GM11168 (cell line): Measurements from ENCODE around the gene ZSWIM3.

Experiments
- in situ Hi-C: fragments of 300-500 bp; cut with MboI; formaldehyde crosslinking; loops from one replicate; pipeline ENCODE4 v1.12.0; 2022; ENCODE audit warnings: low sequenced_read_pairs; ENCODE audit not compliant: unreplicated experiment

Gene ZSWIM3

GRCh38 chr20:45907219-45907948 lies 50.0 kb downstream of the ZSWIM3 start:
- in situ Hi-C loops, result no loop called here

GRCh38 chr20:45908084-45908483 lies 50.7 kb downstream of the ZSWIM3 start:
- in situ Hi-C loops, result no loop called here

- in situ Hi-C loops, result no loop called here
Observed at GRCh38 chr20:45909336-45909808, 52.0 kb downstream of the ZSWIM3 start.

- in situ Hi-C loops, result no loop called here
Observed at GRCh38 chr20:45909817-45910669, 52.6 kb downstream of the ZSWIM3 start.

GRCh38 chr20:45910670-45911485 lies 53.5 kb downstream of the ZSWIM3 start:
- in situ Hi-C loops, result no loop called here

GRCh38 chr20:45911486-45912343 lies 54.3 kb downstream of the ZSWIM3 start, which contains the start of gene PLTP:
PLTP (minus strand) TSS chr20:45912155; CDS start chr20:45911452, 703 bp downstream.
- in situ Hi-C loops, result no loop called here

GRCh38 chr20:45912344-45912682 lies 54.9 kb downstream of the ZSWIM3 start:
- in situ Hi-C loops, result no loop called here

- in situ Hi-C loops, result no loop called here
Observed at GRCh38 chr20:45913116-45913515, 55.7 kb downstream of the ZSWIM3 start.

GRCh38 chr20:45917790-45918141 lies 60.4 kb downstream of the ZSWIM3 start:
- in situ Hi-C loops, result no loop called here

- in situ Hi-C loops, result no loop called here
Observed at GRCh38 chr20:45918182-45918737, 60.8 kb downstream of the ZSWIM3 start.

- in situ Hi-C loops, result no loop called here
Observed at GRCh38 chr20:45918779-45919537, 61.5 kb downstream of the ZSWIM3 start.

GRCh38 chr20:45919542-45920399 lies 62.4 kb downstream of the ZSWIM3 start:
- in situ Hi-C loops, result no loop called here

GRCh38 chr20:45920462-45921336 lies 63.3 kb downstream of the ZSWIM3 start:
- in situ Hi-C loops, result no loop called here

GRCh38 chr20:45921337-45922189 lies 64.1 kb downstream of the ZSWIM3 start:
- in situ Hi-C loops, result no loop called here

GRCh38 chr20:45924391-45925261 lies 67.2 kb downstream of the ZSWIM3 start:
- in situ Hi-C loops, result no loop called here
